ENCODE results near the gene PPL. TPM values are rescaled to one million over a fixed set of nuclear protein-coding genes. Genes with fewer than 3 reads are reported as not detected.

PPL gene
- polyA plus RNA-seq, 3 donors: 0.02 TPM; not detected in 2

DNA sequence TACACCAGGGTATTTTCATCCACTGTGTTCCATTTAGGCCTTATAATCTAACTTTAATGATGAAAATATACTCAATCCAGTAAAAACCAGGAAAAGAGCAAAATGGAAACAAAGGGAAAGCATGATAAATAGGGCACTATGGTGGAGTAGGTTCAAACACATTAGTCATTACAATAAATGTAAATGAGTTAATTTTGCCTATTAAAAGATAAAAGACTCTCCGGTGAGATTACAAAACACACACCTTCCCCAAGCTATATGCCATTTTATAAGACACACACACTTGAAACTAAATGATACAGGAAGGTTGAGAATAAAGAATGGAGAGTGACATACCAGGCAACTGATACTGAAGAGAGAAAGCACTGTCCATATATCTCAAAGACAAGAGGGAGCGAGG is 10.0 kb downstream of the PPL start:
- DNase-seq: no peak
- no peaks in the 10 kb centered on the region for H3K79me2 ChIP-seq (ENCODE audit: insufficient read depth, low read length)
- no peak overlapping the region for H2AFZ ChIP-seq (ENCODE audit: insufficient read depth, low read depth, low read length, poor library complexity, severe bottlenecking)
- Mint-ChIP-seq H3K9me3 (peaks cover 15 to 28% (median 24%) of the 10 kb centered on the region in 7 donors), H3K36me3 (peaks cover 0 to 1% of the 10 kb centered on the region in 2 donors), H3K27ac (no peak overlapping the region), H3K4me1 (no peaks in the 10 kb centered on the region), H3K27me3 (ENCODE audit: low read depth in 3 of 3) (peaks cover 7 to 33% (median 19%) of the 10 kb centered on the region in 3 donors), H3K4me3 (no peak overlapping the region)
- H3K4me1 ChIP-seq (ENCODE audit: control insufficient read depth in 1 of 2, insufficient read depth in 2 of 2, low read length in 2 of 2): no peaks in the 10 kb centered on the region
- H3K9me3 ChIP-seq (replicated peaks in 1 of 2; ENCODE audit: control insufficient read depth in 1 of 2, insufficient read depth in 1 of 2, low read length in 2 of 2): peaks cover 21 to 22% of the 10 kb centered on the region in 2 donors
- H3K9ac ChIP-seq (ENCODE audit: insufficient read depth, low read length, poor library complexity, severe bottlenecking): no peak overlapping the region
- H3K4me2 ChIP-seq (replicated peaks; ENCODE audit: extremely low read depth, low read length, poor library complexity, severe bottlenecking): no peak overlapping the region
- H3K4me3 ChIP-seq (replicated peaks in 1 of 3; ENCODE audit: low read depth in 2 of 3, low read length in 3 of 3): no peak overlapping the region
- no peaks in the 10 kb centered on the region for H3K36me3 ChIP-seq (replicated peaks in 1 of 2; ENCODE audit: control insufficient read depth in 1 of 2, insufficient read depth in 2 of 2, low read length in 2 of 2)
- no peak for TF ChIP-seq CTCF (IDR thresholded peaks at IDR 0.05)
- no peaks in the 10 kb centered on the region for H3K27me3 ChIP-seq (ENCODE audit: control insufficient read depth in 2 of 2, insufficient read depth in 2 of 2, low read length in 2 of 2)
- intact Hi-C loops (cut with micrococcal nuclease): no loop called here
- H4K20me1 ChIP-seq (ENCODE audit: insufficient read depth, low read length): no peaks in the 10 kb centered on the region
- WGBS (ENCODE audit: insufficient coverage): 100% methylated on average over 1 of the region's 2 CpGs
- no peak overlapping the region for H3K27ac ChIP-seq (ENCODE audit: low read depth in 1 of 2, low read length in 2 of 2)

GRCh38 chr16:4925791-4926190 is 11.2 kb downstream of the PPL start:
- Histone ChIP-seq H3K36me3 (replicated peaks in 1 of 2; ENCODE audit: control insufficient read depth in 1 of 2, insufficient read depth in 2 of 2, low read length in 2 of 2) (no peaks in the 10 kb centered on the region), H3K4me2 (replicated peaks; ENCODE audit: extremely low read depth, low read length, poor library complexity, severe bottlenecking) (no peak overlapping the region), H3K27ac (ENCODE audit: low read depth in 1 of 2, low read length in 2 of 2) (no peak overlapping the region), H3K27me3 (ENCODE audit: control insufficient read depth in 2 of 2, insufficient read depth in 2 of 2, low read length in 2 of 2) (no peaks in the 10 kb centered on the region), H3K4me3 (replicated peaks in 1 of 3; ENCODE audit: low read depth in 2 of 3, low read length in 3 of 3) (no peak overlapping the region), H4K20me1 (ENCODE audit: insufficient read depth, low read length) (no peaks in the 10 kb centered on the region), H3K79me2 (ENCODE audit: insufficient read depth, low read length) (no peaks in the 10 kb centered on the region), H3K4me1 (ENCODE audit: control insufficient read depth in 1 of 2, insufficient read depth in 2 of 2, low read length in 2 of 2) (no peaks in the 10 kb centered on the region), H2AFZ (ENCODE audit: insufficient read depth, low read depth, low read length, poor library complexity, severe bottlenecking) (no peak overlapping the region), H3K9me3 (replicated peaks in 1 of 2; ENCODE audit: control insufficient read depth in 1 of 2, insufficient read depth in 1 of 2, low read length in 2 of 2) (peaks cover 21 to 22% of the 10 kb centered on the region in 2 donors), H3K9ac (ENCODE audit: insufficient read depth, low read length, poor library complexity, severe bottlenecking) (no peak overlapping the region)
- Mint-ChIP-seq H3K36me3 (peaks cover 0 to 1% of the 10 kb centered on the region in 2 donors), H3K9me3 (peaks cover 15 to 28% (median 24%) of the 10 kb centered on the region in 7 donors), H3K4me1 (no peaks in the 10 kb centered on the region), H3K4me3 (no peak overlapping the region), H3K27ac (no peak overlapping the region), H3K27me3 (ENCODE audit: low read depth in 3 of 3) (peaks cover 4 to 29% (median 14%) of the 10 kb centered on the region in 3 donors)
- intact Hi-C loops (cut with micrococcal nuclease): no loop called here
- no peak for DNase-seq
- TF ChIP-seq CTCF (IDR thresholded peaks at IDR 0.05): no peak
- no CpG with 5 or more reads among the region's 5 CpGs for WGBS (ENCODE audit: insufficient coverage)
